ENCODE results near the gene SH3PXD2A.

DNA sequence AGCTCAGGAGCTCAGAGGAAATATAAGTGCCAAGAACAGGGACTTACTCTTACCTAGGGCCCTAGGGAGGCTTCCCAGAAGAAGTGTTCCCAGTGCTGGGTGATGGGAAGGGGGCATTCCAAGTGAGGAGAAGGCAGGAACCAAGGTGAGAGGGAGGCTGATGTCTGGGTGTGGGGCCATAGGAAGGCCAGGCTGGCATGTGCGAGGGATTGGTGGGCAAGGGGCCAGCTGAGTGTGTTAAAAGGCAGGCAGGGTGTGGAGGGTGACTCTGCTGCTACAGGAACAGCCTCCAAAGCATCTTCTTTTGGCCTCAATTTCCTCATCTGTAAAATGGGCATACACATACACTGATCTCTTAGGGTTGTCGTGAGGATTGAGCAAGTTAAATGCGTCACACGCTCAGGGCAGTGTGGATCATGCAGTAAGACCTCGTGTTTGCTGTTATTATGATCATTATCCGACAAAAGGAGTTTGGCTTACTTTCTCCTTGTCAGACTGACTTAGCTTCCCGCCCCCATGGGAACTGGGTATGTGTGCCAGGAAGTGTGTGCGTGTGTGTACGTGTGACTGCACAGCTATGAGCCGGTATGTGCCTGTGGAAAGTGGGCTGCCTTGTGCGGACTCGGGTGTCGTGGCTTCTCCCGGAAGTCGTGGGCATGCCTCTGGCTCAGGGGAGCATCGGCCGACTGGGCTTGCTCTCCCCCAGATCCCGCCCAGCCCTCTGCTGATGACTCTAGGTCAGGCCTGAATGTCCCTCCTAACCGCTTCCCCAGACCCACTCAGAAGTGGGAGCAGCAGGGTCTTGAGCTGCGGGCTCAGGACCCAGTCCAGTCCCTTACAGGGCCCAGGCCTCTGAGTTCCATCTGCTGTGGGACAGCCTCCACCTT is 302.3 kb downstream of the SH3PXD2A start:
- TF ChIP-seq ZSCAN30 (tag by site-specific recombination; IDR thresholded peaks at IDR 0.05): no peak
- TF ChIP-seq MZF1 (tag by site-specific recombination; IDR thresholded peaks at IDR 0.05; ENCODE audit: borderline replicate concordance): no peak
- no peak for TF ChIP-seq ZNF324 (tag by site-specific recombination; IDR thresholded peaks at IDR 0.05)
- TF ChIP-seq ZNF311 (tag by site-specific recombination; IDR thresholded peaks at IDR 0.05; ENCODE audit: borderline replicate concordance): no peak
- no peak for TF ChIP-seq ZNF362 (tag by site-specific recombination; IDR thresholded peaks at IDR 0.05)
- TF ChIP-seq ZBTB20 (tag by site-specific recombination; IDR thresholded peaks at IDR 0.05): no peak
